Measurements from ENCODE around the gene RCVRN.

The RCVRN gene

GRCh38 chr17:9905078-9905415 lies at the start of gene RCVRN:
RCVRN (minus strand) TSS chr17:9905271; CDS start chr17:9905180, 91 bp downstream.
- no peak for DNase-seq (ENCODE audit: low spot score)

DNA sequence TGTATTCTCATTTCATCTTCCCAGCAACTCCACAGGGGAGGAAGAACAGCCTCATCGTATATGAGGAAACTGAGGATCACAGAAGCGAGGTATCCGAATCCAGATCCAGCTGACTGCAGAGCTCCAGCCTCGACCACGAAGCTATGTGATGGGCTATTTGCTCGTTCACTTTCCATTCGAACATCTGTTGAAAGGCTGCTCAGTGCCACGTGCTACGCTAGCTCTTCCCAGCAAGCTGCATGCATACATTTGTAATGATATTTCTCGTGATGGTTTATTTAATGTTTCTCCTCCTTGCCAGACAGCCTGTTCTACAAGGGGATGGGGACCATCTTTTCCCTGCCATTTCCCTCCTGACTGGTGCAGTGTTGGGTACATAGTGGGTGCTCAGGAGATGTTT lies 48.4 kb upstream of the RCVRN start:
- DNase-seq (ENCODE audit: low spot score), result no peak

DNA sequence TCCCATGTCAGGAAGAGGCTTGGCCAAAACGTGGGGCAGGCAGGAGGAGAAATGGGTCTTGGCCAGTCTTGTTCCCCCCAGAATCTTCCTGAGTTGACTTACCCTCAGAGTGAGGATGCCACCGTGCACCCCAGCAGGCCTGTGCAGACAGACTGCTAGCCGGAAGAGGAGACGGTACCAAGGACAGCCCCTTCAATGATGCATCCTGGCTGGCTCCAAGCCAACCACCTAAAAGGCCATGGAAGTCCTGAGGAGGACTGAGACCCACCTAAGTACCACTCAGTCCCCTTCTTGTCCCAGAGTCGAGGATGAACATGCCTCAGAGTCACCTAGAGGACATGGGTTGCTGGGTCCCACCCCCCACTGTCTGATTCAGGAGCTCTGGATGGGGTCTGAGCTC lies 46.7 kb upstream of the RCVRN start:
- DNase-seq (ENCODE audit: low spot score), result no peak

GRCh38 chr17:9948928-9949327 lies 43.9 kb upstream of the RCVRN start:
- no peak for DNase-seq (ENCODE audit: low spot score)

DNA sequence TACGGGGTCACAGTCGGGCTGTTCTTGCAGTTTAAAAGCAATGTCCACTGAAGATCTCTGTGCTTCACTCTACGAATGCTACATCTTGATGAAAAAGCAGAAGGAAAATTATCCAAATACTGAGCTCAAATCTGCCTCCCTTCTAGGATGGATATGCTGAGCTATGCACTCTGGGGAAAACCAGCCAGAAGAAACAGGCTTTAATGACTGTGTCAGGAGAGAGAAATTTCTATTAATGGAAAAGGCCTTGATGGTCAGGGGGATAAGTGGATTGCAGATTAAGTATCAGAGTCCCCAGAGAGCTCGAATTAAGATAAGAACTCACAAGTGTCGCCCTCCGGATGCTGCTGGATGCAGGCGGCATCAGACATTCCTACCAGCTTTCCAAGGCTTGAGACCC lies 39.6 kb upstream of the RCVRN start:
- DNase-seq (ENCODE audit: low spot score), result no peak

- DNase-seq (ENCODE audit: low spot score), result no peak
Measured at GRCh38 chr17:9943343-9943742, 38.3 kb upstream of the RCVRN start.

DNA sequence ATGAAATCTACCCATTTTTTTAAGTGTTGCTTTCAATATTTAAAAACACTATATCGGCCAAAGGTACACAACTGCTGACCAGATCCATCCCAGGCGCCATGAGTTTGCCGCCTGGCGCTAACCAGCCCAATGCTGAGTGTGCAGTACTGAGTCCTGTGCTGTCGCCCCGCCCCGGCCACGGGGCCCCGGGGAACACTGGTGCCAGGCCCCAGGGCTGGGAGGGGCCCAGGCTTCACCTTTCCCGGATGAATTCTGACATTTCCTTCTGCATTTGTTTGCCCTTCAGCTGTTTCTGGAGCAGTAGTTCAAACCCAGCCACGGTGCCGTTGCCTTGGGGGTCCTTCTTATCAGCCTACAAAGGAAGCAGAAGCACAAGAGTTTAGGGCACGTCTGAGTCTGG lies 37.8 kb upstream of the RCVRN start:
- DNase-seq (ENCODE audit: low spot score), result no peak

DNA sequence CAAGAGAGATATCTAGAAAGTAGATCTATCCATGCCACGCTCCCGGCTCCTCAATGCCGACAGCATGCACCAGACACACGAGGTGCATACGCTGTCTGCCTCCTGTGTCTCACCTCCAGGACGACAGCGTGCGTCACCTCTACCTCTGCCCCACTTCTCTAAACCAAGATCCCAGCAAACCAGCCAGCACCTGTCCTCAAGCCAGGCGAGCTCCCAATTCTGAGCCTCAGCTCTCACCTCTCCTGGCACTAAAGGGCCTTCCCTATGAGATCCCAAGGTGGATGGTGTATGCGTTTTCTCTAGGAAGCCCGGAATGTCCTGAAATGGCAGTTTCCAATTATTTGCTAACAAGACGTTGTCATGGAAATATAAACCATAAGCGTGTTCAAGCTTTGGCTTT lies 36.2 kb upstream of the RCVRN start:
- DNase-seq (ENCODE audit: low spot score), result no peak

GRCh38 chr17:9940841-9941240 lies 35.8 kb upstream of the RCVRN start:
- DNase-seq (ENCODE audit: low spot score), result no peak

GRCh38 chr17:9938764-9939163 lies 33.7 kb upstream of the RCVRN start:
- no peak for DNase-seq (ENCODE audit: low spot score)

- no peak for DNase-seq (ENCODE audit: low spot score)
Measured at GRCh38 chr17:9937901-9938300, 32.8 kb upstream of the RCVRN start.

DNA sequence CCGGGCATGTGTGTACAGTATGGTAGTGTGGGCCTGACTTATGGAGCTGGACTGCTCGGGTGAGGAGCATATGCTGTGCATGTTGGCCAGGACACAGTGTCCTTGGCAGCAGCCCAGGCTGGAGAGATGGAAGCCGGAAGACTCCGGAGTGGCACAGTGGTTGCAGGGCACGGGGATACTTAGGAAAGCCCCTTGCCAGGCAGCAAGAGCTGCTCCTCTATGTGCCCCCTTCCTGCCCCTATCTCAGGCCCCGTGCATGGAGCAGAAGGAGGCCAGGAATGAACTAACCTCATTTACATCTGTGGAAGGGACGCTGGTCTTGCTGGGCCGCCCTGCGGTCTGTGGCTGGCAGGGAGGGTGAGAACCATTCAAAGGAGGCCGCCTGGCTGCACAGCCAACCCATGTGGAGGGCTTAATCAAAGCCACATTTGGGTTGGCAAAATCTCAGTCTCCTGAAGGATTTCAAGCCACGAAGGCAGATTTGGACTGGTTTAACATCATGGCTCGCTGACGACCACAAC lies 32.2 kb upstream of the RCVRN start:
- DNase-seq (ENCODE audit: low spot score), result peak; percentile 64

DNA sequence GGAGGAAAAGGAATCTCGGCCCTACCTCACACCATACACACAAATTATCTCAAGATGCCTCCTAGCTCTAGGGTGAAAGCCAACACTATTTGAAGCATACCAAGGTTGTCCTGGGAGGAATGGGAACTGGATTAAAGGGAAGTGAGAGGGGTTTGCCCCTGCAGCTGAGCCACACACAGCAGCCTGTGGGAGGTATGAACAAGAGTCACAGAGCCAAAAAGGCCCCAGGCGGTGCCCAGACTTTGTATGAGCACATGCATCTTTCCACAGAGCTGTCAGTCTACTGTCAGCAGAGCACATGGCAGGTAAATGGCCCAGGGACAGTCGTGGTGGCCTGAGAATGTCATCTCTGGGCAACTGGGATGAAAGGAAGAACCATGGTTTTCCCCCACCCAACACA lies 31.0 kb upstream of the RCVRN start:
- no peak for DNase-seq (ENCODE audit: low spot score)

DNA sequence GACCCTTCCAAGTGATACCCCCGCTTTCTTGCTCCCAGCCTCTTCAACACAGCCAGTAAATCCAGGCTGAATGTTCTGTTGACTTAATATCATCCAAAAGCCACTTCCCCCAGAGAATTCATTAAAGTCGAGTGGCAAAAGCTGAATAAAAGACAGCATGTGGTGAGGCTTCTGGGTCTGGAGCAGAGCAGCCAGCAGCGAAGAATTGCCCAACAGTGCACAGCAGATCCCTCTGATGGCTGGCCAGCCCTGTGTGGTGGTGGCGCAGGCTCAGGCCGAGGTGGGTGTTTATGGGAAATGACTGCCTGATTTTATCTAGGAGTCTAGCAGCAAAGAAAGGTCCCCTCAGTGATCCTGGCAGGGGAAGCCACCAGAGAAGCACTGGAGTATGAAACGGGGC lies 30.3 kb upstream of the RCVRN start:
- peak; percentile 56 for DNase-seq (ENCODE audit: low spot score)

- DNase-seq (ENCODE audit: low spot score), result no peak
Measured at GRCh38 chr17:9934331-9934730, 29.3 kb upstream of the RCVRN start.

DNA sequence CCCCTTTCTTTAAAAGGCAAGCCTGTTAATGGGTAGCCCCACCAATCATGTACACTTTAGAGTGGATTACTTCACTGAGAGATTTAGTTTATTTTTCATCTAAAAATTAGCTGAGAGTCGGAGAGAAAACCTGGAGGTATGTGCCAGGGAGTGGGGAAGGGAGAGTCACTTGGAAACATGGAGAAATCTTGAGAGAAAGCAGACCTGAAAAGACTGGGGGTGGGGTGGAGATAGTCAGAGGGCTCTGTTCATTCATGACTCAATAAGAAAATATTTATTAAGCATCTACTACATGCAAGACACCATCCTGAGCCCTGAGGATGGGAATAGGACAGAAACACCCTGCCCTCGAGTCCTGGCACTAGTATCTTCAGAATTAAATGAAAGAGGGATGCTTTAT lies 27.4 kb upstream of the RCVRN start:
- no peak for DNase-seq (ENCODE audit: low spot score)

- DNase-seq (ENCODE audit: low spot score), result no peak
Measured at GRCh38 chr17:9931144-9931741, 26.2 kb upstream of the RCVRN start.

DNA sequence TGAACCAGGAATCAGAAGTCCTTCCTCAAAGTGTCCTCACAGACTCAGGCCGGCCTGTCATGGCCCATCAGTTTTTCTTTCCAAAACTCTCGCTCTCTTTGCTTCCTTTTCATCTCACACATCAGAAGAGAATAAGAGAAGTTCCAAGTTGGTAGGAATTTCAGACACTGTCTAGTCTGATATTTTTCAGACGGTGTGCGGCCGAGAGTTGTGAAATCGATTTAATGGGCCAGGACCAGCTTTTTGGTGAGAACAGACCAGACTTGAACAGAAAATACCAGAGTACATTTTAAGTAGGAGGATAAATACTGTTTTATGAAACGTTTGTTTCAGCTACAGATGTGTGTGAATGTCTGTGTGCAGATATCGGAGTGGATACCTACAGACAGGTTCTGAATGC lies 24.8 kb upstream of the RCVRN start:
- no peak for DNase-seq (ENCODE audit: low spot score)

DNA sequence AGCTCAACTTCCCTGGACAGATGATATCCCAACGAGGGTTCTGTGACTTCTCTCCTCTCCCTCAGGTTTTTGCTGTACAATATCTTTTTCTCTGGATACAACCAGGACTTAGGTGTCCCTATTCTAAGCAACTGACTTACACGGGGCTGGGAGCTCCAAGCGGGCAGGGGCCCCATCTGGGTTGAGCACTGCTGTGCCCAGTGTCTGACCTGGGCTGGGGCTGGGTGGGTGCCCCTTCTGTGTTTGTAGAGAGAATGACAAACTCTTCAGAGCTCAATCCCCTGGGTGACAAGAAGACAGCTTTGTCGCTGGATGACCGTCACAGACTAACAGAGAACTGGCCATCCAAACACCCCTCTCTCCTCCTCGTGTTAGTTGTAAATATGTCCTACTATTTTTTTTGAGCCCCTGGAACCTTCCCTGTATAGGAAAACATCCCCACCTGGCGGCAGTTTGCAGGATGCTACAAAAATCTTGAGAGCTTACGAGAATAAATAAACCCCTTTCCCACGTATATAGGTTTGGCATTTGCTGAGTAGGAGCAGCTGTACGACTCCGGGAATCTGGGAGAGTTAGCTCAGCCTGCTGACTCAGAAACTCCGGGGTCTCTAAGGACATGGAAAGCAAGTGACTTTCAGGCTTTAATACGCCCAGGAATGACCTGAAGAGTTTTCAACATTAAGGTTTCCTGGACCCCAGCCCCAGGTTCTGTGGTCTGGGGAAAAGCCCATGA lies 23.7 kb upstream of the RCVRN start:
- DNase-seq (ENCODE audit: low spot score), result no peak

DNA sequence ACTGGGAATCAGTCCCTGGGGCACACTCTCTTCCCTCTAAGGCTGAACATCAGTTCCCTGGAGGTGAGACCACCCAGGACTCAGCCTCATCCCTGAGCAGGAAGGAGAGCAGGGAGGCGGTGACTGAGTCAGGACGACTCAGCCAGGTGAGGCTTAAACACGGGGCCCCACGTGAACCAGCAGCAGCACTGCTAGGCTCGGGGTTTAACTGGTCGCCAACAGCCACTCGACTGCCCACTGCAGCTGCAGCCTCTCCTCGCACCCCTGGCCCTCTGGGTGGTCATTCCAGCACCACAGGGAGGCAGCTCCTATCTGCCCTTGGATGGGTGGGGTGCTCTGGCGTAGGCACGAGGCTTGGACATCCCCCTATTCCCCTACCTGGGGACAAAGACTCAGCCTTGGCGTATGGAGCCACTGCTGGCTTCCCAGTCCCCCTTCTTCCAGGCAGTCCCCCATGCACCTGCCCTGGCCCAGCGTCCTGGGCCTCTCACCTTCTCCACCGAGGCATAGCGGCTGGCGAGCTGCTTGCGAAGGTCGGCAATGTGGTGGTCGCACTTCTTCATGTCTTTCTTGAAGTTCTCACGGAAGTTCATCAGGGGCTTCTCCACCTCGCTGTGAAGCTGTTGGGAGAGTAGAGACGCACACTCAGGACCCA lies 21.2 kb upstream of the RCVRN start:
- DNase-seq (ENCODE audit: low spot score), result no peak

DNA sequence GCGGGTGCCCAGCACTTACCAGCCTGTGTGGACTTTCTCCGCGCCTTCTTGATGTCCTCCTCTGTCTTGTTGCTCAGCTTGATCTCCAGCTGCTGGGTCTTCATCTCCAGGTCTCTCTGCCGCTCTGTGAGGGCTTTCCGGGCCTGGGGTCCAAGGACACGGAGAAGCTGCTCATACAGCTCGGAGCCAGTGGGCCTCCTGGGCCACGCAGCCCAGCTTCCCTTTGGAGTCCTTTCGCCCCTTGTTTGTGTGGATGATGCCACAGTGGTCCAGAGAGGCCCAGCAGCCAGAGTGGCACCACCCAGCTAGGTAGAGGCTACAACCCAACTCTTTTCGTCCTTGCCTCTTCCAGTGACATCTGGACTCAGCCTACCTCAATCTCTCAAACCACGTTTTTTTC lies 20.4 kb upstream of the RCVRN start:
- DNase-seq (ENCODE audit: low spot score), result no peak

DNA sequence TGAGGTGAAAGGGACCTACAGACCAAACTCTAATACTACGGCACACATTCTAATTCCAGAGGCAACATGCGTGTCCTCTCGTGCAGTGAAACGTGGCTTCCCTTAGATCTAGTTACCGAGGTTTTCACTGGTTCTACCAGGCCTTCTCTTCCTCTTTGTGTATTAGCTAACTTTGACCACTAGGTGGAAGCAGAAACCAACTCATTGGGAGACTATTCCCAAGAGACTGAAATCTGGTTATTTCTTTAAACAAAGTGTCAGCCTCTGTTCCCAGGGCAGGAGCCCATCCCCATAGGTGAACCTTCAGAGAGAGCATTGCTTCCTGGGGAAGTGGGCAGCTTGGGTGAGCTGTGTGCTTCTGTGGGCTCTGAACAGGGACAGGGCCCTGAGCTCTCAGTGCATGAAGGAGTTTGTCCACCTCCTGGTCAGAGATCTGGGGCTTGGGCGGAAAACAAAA lies 19.7 kb upstream of the RCVRN start:
- DNase-seq (ENCODE audit: low spot score), result peak; percentile 83

Measured in Ammon's horn (tissue), 1 donor.